Osteoblast (primary cell): ENCODE data around the gene WWTR1. TPM values are rescaled to one million over a fixed set of nuclear protein-coding genes. Genes with fewer than 3 reads are reported as not detected.

ENCODE experiments used
- DNase-seq: peaks from one replicate; pipeline ENCODE4 v3.0.0; 2011; ENCODE audit warnings: low spot score, mixed read lengths; ENCODE audit not compliant: insufficient read length; ENCODE audit errors: missing footprints
- H2AFZ ChIP-seq: 2 replicates; pipeline ENCODE4 v1.6.0; 2011; ENCODE audit warnings: mild to moderate bottlenecking, low read length
- H3K27ac ChIP-seq: 2 replicates; pipeline ENCODE4 v1.5.1; 2011; ENCODE audit warnings: mild to moderate bottlenecking, low read depth, low read length, moderate library complexity
- H3K27me3 ChIP-seq: 2 replicates; pipeline ENCODE4 v1.6.0; 2012; ENCODE audit warnings: mild to moderate bottlenecking, control low read depth, inconsistent platforms, low read length, moderate library complexity; ENCODE audit not compliant: insufficient read depth
- H3K36me3 ChIP-seq: 2 replicates; pipeline ENCODE4 v1.5.1; 2011; ENCODE audit warnings: mild to moderate bottlenecking, low read length, control low read depth, moderate library complexity; ENCODE audit not compliant: insufficient read depth
- H3K4me1 ChIP-seq: 2 replicates; pipeline ENCODE4 v1.5.1; 2011; ENCODE audit warnings: mild to moderate bottlenecking, low read length, control low read depth, moderate library complexity; ENCODE audit not compliant: insufficient read depth
- H3K4me2 ChIP-seq: 2 replicates; pipeline ENCODE4 v1.6.0; 2011; ENCODE audit warnings: mild to moderate bottlenecking, low read length; ENCODE audit not compliant: insufficient read depth
- H3K4me3 ChIP-seq: fragments of 200-600 bp; sonication (generic); 3 replicates; pipeline ENCODE4 v1.5.1; 2012; ENCODE audit warnings: mild to moderate bottlenecking, low read length, inconsistent platforms; ENCODE audit not compliant: insufficient read depth
- H3K79me2 ChIP-seq: 2 replicates; pipeline ENCODE4 v1.6.0; 2012; ENCODE audit warnings: mild to moderate bottlenecking, low read length, control low read depth, inconsistent platforms; ENCODE audit not compliant: insufficient read depth
- H3K9me3 ChIP-seq: 2 replicates; pipeline ENCODE4 v1.5.1; 2011; ENCODE audit warnings: low read depth, low read length, control low read depth
- H4K20me1 ChIP-seq: 2 replicates; pipeline ENCODE4 v1.6.0; 2012; ENCODE audit warnings: mild to moderate bottlenecking, low read length, control low read depth; ENCODE audit not compliant: insufficient read depth
- CTCF ChIP-seq: IDR thresholded peaks from 2 replicates; pipeline ENCODE4 v1.5.1; 2011; ENCODE audit warnings: mild to moderate bottlenecking, low read depth, low read length, moderate library complexity; ENCODE audit errors: extremely low read depth
- total RNA-seq: library from RNA; depleted of rRNA; stranded (reverse); fragments of >200 nt; gene quantifications from 2 replicates; pipeline ENCODE4 v1.2.3, GENCODE V29; 2012

Gene WWTR1
- total RNA-seq, 1 donor = 84.7 TPM

- Histone ChIP-seq H3K27me3 (no peaks in the 10 kb centered on the region), H3K4me3 (peak overlapping the region; percentile 7), H3K36me3 (peaks cover 5% of the 10 kb centered on the region), H2AFZ (no peak overlapping the region), H3K27ac (peak overlapping the region; percentile 89), H3K4me1 (peaks cover 72% of the 10 kb centered on the region), H4K20me1 (peaks cover 42% of the 10 kb centered on the region), H3K79me2 (peaks cover 84% of the 10 kb centered on the region), H3K9me3 (no peaks in the 10 kb centered on the region), H3K4me2 (peak overlapping the region; percentile 52)
- no peak for TF ChIP-seq CTCF
- DNase-seq = peak; percentile 23
These were observed 37.4 kb downstream of the WWTR1 start for GRCh38 chr3:149620291-149621020.

- Histone ChIP-seq H3K27ac (peak overlapping the region; percentile 89), H3K27me3 (no peaks in the 10 kb centered on the region), H3K4me3 (no peak overlapping the region), H3K9me3 (no peaks in the 10 kb centered on the region), H3K4me1 (peaks cover 70% of the 10 kb centered on the region), H4K20me1 (peaks cover 41% of the 10 kb centered on the region), H2AFZ (no peak overlapping the region), H3K4me2 (no peak overlapping the region), H3K79me2 (peaks cover 87% of the 10 kb centered on the region), H3K36me3 (peaks cover 5% of the 10 kb centered on the region)
- no peak for TF ChIP-seq CTCF
- peak; percentile 45 for DNase-seq
These were observed 38.7 kb downstream of the WWTR1 start for GRCh38 chr3:149619136-149619535.

- H3K4me2 ChIP-seq = peak overlapping the region; percentile 40
- H3K36me3 ChIP-seq = peaks cover 5% of the 10 kb centered on the region
- peak overlapping the region; percentile 89 for H3K27ac ChIP-seq
- H3K4me1 ChIP-seq = peaks cover 64% of the 10 kb centered on the region
- H2AFZ ChIP-seq = no peak overlapping the region
- peaks cover 41% of the 10 kb centered on the region for H4K20me1 ChIP-seq
- peaks cover 87% of the 10 kb centered on the region for H3K79me2 ChIP-seq
- no peak for TF ChIP-seq CTCF
- peak; percentile 41 for DNase-seq
- H3K9me3 ChIP-seq = no peaks in the 10 kb centered on the region
- H3K4me3 ChIP-seq = no peak overlapping the region
- H3K27me3 ChIP-seq = no peaks in the 10 kb centered on the region
These were observed 39.4 kb downstream of the WWTR1 start for GRCh38 chr3:149618151-149619123.
